HuH-7 (cell line): ENCODE data around the gene SLC7A14.

Experiments
- DNase-seq: peaks from one replicate; pipeline ENCODE4 v3.0.0; 2011; ENCODE audit warnings: low spot score

SLC7A14 gene

DNA sequence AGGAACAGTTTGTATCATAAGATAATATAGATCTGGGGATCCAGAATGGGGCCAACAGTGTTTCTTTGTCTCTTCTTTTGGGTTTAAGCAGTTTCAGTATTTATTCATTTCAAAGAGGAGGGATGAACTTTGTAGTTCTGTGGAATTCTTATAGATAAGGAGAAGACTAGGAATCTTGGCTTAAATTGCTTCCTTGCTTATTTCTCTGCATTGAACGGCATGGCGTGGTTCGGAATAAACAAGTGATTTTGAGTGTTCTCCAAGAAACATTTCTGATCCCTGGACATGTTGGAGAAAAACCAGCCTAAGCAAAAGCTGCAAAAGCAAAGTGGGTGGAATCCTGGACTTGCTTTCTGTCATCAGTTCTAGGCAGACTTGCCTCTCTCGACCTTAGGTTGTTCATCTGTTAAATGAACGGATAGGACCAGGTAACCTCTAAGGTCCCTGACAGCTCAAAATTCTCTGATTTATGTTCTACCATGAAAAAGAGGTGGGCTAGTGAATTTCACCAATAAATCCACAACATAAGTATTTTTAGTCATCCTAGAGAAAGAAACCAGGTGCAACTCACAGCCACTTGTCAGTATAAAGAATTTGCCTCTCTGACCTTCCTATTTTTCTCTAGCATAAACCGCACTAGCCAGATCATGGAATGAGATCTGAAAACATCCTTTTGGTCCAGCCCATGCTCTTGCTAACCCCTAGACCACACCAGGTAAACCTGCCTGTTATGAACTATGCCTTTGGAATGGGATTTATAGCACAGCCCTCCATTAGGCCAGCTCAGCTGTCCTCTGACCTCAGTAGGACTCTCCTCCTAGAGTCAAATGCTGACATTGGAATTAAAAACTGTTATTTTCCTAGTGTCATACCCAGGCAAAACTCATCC lies 88.4 kb downstream of the SLC7A14 start:
- DNase-seq = no peak

DNA sequence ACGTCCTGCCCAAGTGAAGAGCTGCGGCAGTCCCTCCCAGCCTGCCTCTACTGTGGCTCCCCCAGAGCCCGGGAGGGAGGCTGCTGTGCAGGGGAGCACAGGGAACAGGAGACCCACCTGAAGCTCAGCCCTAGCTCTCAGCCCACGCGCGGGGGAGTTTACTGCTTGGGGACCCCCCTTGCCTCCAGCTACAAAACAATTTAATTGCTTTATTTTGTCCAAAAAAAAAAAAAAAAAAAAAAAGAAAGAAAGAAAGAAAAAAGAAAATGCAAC lies 89.1 kb downstream of the SLC7A14 start:
- DNase-seq = no peak

DNA sequence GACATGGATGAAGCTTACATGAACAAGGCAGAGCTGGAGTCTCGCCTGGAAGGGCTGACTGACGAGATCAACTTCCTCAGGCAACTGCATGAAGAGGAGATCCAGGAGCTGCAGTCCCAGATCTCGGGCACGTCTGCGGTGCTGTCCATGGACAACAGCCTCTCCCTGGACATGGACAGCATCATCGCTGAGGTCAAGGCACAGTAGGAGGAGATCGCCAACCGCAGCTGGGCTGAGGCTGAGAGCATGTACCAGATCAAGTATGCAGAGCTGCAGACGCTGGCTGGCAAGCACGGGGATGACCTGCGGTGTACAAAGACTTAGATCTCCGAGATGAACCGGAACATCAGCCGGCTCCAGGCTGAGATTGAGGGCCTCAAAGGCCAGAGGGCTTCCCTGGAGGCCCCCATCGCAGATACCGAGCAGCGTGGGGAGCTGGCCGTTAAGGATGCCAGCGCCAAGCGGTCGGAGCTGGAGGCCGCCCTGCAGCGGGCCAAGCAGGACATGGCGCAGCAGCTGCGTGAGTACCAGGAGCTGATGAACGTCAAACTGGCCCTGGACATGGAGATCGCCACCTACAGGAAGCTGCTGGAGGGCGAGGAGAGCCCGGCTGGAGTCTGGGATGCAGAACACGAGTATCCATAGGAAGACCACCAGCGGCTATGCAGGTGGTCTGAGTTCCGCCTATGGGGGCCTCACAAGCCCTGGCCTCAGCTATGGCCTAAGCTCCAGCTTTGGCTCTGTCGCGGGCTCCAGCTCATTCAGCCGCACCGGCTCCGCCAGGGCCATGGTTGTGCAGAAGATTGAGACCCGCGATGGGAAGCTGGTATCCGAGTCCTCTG lies 89.6 kb downstream of the SLC7A14 start:
- DNase-seq = no peak

DNA sequence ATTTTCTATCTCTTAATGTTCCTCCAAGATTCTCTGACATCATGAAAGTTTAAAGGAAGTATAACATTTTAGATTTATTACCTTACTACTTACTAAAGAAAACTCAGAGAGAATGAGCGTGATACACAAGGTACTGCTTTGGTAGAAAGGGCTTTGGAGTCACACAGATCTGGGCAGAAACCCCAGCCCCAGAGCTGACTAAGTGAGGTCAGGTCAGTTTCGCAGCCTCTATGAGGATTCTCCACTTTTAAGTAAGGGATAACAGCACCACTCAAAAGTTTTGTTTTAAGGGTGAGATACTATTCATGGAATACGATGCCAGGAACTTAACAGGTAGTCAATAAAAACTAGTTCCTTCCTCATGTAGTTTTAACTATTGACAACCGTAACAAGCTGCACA lies 91.1 kb downstream of the SLC7A14 start:
- DNase-seq = no peak

DNA sequence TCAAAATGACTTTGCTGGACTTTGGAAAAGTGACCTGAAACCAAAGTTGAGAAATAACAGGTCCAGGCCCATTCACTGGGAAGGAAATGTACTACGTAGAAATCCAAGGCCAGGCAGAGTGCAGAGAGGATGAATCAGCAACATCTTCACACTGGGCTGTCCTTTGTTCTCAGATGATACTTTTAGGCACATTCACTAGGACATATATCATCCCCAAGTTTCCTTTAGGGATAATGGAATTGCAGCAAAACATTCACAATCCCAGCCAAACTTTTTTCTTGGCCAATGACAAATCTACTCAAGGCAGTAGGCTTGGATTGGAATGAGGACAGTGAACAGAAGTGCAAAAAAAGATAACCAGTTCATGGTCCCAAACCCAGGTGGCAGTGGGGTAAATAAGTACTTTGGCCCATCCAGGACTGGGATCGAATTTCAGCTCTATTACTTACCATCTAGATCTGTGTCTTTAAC lies 92.1 kb downstream of the SLC7A14 start:
- peak; percentile 51 for DNase-seq

DNA sequence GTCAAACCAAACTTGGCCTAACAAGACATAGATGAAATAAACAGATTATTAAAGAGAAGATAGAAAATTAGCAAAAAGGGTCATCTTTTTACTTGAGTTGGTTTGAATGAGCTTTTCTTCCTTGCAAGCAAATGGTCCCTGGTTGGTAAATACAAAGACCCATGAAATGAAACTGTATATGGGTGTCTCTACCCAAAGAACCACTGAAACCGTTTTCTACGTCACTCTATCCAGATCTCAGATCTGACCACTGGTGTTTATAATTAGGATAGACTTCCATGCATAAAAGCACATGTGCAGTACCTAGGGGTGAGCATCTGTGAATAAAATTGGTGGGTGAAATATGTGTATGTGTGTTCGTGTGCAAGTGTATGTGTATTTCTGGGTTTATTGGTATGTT lies 94.0 kb downstream of the SLC7A14 start:
- no peak for DNase-seq

DNA sequence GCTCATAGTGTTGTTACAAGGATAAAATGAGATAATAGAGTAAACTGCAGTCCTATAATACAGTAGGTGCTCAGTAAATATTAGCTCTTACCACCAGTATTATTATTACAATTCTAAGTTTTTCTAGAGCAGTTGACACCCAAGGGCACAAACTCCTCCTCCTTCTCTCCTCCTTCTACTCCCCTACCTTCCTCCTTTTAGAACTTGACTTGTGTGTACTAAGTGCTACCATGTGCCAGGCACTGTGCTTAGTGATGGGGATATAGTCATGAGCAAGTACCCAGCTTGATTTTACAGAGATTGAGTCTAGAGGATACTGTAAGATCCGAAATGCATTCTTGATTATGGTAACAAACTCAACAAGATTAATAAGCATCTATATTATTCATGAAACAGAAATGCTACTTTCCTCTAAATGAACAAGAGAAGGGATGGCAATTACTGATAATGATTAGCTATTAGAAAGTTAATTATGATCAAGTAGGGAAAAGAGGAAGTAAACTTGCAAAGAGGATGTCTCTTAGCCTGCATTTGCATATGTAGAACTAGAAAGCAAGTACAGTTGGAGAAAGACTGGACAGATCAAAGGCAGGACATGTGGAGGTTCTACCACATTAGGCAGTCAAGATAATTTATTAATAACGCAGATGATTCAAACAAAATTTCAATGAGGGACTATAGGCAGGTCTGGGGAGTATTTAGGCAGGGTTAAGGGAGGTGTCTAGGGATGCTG lies 94.9 kb downstream of the SLC7A14 start:
- no peak for DNase-seq

DNA sequence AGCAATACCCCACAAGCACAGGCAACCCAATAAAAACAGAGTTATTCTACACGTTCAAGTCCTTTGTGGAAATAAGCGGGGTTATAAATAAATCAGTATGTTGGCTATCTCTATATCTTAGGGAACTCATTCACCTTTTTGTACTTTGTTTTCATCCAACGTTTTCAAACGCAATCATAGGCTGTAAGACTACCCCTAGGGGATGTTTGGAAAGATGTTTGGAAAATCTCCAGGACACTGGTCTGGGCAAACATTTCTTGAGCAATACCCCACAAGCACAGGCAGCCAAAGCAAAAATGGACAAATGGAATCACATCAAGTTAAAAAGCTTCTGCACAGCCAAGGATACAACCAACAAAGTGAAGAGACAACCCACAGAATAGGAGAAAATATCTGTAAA lies 97.1 kb downstream of the SLC7A14 start:
- peak; percentile 62 for DNase-seq

DNA sequence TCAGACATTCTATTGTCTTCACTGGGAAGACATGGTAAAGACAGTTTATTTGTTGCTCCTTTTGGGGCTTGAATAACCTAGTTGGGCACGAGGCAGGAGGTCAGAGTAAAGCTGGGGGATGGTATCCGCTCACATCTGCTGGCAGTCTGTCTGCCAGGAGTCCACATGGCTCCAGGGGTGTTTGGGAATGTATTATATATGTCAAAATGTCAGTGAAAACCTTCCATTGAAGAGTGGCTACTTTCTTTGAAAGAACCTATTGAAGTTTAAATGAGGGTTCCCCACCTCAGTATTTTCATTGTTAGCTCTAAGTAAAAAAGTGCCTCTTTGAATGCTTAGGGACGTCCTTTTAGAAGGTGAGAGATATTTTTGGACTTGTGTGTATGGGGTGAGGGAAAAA lies 98.8 kb downstream of the SLC7A14 start:
- DNase-seq = no peak

DNA sequence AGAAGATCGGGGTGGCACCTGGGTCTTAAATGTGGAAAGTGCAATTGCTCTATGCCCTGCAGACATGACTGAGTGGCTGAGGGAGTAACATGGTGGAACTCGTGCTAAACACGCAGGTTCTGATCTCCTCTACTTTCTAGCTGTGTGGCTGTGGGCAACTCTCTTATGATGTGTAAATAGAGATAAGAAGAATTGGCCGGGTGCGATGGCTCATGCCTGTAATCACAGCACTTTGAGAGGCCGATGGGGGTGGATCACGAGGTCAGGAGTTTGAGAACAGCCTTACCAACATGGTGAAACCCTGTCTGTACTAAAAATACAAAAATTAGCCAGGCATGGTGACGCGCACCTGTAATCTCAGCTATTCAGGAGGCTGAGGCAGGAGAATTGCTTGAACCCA lies 99.5 kb downstream of the SLC7A14 start:
- DNase-seq = no peak

DNA sequence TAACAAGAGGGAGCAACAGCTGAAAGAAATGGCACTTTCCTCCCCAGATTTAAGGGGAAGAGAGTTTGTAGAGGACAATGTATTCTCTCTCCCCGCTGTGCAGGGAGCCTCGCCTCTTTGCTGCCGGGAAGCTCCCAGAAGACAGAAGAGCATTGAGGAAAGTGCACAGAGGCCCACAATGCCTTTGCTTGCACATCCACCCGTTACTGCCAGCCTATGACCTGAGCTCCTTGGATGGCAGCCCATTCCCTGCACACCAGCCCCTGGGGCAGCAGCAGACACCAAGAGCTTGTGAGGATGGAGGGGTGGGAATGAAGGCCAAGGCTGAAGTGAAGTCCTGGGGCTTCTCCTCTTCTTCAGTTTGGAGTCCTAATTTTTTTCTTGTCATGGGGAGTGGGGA lies 100.2 kb downstream of the SLC7A14 start:
- DNase-seq = no peak

DNA sequence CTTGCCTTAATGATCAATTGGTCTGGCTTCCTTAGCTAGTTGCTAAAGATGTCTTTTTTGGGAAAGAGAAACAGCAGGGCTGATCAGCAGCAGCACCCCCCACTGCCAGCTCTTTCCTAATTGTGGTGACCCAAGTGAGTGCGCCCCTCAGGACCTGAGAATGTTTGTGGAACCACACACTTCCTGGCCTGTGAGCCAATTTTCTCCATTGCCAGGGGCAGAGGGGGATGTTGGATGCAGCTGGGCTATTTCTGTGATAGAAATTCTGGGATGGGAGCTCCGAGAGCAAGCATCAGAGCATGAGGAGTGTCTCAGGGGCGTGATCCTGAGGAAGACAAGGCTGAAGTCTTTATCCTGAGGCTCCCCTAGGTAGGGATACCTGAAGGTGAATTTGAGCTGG lies 100.6 kb downstream of the SLC7A14 start:
- no peak for DNase-seq

DNA sequence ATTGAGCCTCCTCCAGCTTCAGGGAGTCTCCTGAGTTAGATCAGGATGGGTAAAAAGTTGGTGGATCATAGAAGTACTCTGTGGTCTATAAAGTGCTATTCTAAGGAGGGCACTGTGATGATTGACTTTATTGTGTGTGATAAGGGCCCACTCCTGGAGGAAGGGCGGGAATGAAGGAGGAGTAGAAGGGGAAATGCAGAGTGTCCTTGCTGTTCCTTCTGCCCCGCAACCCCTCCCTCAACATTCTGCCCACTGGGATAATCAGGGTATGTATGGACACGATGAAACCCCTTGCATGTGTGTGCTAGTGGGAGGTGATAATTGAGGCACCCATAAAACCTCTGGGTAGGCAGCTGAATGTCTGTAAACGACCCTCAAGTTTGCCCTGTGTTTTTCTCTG lies 101.0 kb downstream of the SLC7A14 start:
- no peak for DNase-seq

DNA sequence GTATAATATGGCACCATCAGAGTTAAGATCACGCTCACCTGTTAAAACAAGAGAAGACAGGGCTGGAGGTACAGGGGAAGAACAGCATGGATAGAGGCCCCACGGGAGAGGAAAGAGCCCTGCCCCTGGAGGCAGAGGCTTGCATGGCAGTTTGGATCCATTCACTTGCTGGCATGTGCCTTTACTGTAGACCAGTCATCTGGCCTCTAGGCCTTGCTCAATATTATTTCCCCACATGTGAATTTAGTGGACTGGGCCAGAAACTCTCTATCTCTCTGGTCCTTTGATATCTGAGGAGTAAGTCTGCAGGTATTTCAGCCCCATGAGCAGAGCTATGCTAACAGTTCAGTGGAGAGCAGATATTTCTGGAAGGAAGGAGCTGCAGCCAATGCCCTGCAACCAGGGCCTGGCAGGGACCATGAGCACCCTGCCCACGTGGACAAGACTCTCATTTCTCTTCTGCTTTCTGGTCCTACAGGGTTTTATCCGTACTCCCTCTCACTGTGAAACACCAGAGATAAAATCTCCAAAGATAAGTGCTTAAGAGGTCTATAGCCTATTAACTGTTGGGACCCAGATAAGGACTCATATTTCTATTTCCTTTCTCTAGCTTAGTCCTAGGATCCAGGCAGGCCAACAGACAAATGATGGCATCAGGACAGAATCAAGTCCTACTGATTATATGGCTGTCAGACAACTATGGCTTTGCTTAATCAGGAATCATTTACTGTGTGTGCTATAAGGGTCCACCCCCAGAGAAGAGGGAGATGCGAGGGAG lies 102.2 kb downstream of the SLC7A14 start:
- DNase-seq = peak; percentile 40

DNA sequence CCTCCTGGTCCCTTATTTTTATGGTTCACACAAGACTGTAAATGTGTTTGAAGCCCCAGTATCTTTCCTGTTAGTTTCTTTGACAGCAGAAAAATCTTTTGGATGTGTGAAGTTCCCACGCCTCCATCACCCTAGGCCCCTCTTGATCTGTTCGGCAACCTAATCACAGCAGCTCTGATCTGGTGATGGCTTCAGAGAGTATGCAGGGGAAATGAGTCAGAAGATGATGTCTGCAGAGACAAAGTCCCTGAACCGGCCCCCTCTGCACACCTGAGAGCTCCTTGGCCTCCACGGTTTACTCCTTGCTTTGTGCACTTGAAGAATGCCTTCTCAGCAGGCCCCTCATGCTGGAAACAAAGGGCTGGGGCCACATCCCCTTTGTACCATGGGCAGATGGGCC lies 103.7 kb downstream of the SLC7A14 start:
- DNase-seq = no peak

DNA sequence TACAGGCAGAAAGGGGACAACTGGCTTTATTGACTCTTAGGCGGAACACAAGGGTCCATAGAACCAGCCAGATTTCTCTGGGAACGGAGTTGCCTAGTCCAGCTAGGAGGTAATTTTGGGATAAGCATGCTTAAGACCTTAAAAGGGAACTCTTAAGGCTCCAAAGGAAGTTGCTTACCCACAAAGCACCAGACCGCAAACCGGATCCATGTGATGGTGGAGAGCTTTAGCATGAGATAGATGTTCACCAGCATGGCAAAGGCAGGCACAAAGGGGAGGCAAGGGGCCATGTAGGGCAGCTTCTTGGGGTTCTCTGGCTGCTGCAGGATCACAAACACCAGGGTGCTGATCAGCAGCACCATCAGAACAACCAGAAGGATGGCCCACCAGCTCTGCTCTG lies 105.8 kb downstream of the SLC7A14 start:
- no peak for DNase-seq

DNA sequence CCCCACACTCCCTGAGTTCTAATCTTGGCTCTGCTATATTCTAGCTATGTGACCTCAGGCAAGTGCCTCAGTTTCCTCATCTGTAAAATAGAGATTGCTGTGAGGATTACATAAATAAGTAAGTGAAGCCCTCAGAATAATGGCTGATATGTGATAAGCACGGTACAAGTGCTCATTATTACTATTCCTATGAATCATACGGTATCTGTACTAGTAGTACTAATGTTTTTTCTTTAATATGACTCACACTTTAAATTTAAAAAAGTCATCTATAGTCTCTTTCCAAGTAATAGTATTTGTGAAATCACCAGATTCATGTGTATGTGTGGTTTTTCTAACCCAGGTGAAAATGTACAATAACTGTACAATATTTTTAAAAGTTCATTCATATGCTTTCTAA lies 108.5 kb downstream of the SLC7A14 start:
- no peak for DNase-seq

DNA sequence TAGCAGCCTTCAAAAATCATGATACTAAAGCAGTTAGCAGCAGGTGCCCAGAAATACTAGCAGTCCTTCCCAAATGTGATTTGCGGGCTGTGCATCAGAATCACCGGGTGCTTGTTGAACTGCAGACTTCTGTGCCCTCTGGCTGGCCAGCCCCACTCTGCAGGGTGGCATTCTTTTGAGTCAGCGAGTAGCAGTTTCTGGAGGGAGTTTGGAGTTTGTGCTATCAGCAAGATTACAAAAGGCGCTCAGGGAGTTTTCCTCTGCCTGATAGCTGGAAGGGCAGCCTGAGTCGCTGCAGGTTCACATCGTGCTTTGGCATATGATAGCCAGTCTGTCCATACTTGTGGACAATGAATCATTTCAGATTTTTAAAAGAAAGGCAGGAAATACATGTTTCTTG lies 109.6 kb downstream of the SLC7A14 start:
- DNase-seq = no peak

DNA sequence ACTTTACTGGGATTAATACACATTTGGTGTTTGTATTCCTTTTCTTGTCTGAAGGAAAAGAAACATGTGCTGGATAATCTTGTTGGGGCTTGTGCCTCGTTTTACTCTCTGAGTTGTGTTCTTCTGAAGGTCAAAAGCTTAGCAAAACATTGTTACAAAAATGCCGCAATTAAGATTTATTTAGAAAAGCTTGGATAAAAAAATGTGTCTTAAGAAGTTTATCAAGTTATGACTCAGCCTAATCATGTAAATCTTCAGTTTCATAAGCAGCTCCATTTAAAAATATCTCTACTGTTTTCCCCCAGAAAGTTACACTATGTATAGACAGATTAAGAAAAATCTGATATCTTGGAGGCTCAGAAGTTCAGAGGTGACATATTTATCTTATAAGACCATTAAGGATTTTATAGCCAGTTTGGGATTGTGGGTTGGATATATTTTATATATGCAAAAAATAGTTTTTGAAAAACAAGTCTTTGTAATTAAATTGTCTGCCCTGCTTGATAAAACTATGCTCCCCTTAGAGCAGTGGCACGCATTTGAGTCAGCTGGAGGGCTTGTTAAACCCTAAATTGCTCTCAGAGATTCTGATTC lies 110.7 kb downstream of the SLC7A14 start:
- DNase-seq = no peak

DNA sequence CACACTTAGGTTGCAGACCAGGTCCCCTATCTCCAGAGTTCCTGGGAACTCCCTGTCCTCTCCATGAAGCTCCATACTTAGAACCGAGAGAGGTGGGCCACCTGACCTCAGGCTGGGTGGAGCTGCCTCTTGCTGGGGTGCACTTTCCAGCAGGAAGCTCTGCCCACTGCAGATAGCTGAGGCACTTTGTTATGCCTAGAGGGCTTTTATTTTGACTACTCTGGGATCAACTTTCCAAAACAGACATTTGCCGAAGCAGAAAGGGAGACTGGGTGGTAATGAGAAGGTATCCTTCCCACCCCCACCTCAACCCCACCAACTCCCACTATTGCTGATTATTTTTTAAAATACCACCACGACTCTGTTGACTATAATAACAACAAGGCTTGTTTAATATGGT lies 112.5 kb downstream of the SLC7A14 start:
- no peak for DNase-seq

DNA sequence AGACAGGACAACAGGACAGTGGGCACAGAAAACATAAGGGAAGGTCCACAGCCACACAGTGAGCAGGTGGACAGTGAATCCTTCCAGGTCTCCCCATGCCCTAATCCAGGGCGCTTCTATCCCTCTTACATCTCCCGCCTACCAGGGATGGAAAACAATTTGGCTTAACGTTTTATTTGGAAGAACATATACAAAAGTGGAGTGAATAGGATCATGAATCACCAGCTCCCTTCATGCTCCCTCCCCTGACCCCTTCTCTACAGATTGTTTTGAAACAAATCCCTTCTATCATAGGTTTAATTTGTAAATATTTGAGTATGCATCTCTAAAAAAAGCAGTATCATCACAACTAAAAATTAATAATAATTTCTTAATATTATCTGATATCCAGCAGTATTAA lies 114.7 kb downstream of the SLC7A14 start:
- DNase-seq = no peak
